Measurements from ENCODE around the gene MILR1.

DNA sequence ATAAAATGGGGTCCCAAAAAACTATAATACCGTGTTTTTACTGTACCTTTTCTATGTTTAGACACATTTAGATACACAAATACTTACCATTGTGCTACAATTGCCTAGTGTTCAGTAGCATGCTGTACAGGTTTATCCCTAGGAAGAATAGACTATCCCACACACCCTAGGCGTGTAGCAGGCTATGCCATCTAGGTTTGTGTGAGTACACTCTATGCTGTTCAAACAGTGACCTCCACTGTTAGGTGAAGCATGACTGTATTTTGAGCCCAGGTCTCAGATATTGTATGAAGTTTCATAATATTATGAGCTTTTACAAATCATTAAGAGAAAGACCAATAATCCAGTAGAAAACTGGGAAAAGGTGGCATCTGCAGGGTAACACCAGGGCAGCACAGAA is 23.6 kb downstream of the MILR1 start:
- TF ChIP-seq CEBPB (IDR thresholded peaks at IDR 0.05; ENCODE audit: low read depth), result no peak
- TF ChIP-seq, protein P1, sequence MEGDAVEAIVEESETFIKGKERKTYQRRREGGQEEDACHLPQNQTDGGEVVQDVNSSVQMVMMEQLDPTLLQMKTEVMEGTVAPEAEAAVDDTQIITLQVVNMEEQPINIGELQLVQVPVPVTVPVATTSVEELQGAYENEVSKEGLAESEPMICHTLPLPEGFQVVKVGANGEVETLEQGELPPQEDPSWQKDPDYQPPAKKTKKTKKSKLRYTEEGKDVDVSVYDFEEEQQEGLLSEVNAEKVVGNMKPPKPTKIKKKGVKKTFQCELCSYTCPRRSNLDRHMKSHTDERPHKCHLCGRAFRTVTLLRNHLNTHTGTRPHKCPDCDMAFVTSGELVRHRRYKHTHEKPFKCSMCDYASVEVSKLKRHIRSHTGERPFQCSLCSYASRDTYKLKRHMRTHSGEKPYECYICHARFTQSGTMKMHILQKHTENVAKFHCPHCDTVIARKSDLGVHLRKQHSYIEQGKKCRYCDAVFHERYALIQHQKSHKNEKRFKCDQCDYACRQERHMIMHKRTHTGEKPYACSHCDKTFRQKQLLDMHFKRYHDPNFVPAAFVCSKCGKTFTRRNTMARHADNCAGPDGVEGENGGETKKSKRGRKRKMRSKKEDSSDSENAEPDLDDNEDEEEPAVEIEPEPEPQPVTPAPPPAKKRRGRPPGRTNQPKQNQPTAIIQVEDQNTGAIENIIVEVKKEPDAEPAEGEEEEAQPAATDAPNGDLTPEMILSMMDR (IDR thresholded peaks at IDR 0.05 in 2 of 3, conservative IDR thresholded peaks at IDR 0.05 in 1 of 3; ENCODE audit: borderline replicate concordance in 1 of 3, insufficient read depth in 1 of 3, low read depth in 2 of 3, low read length in 2 of 3), result peak in 1 of 3 experiments; percentile 20; a peak in 1 of 6 replicates
- TF ChIP-seq TCF7L2 (IDR thresholded peaks at IDR 0.05; ENCODE audit: borderline replicate concordance, extremely low read depth, insufficient read depth, insufficient read length), result no peak
- no peak for TF ChIP-seq SP1 (IDR thresholded peaks at IDR 0.05; ENCODE audit: low read depth)
- TF ChIP-seq SRF (IDR thresholded peaks at IDR 0.05; ENCODE audit: low read depth), result no peak
- no peak for TF ChIP-seq CBX3 (IDR thresholded peaks at IDR 0.05; ENCODE audit: low read depth)
- no peak for TF ChIP-seq SIN3A (IDR thresholded peaks at IDR 0.05; ENCODE audit: low read depth)
- no peak for TF ChIP-seq JUND (IDR thresholded peaks at IDR 0.05)
- no peak for TF ChIP-seq POLR2A (IDR thresholded peaks at IDR 0.05; ENCODE audit: borderline replicate concordance, extremely low read depth, insufficient read depth, insufficient read length)
- TF ChIP-seq, protein P2, sequence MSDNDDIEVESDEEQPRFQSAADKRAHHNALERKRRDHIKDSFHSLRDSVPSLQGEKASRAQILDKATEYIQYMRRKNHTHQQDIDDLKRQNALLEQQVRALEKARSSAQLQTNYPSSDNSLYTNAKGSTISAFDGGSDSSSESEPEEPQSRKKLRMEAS (IDR thresholded peaks at IDR 0.05), result no peak
- TF ChIP-seq POLR2AphosphoS5 (IDR thresholded peaks at IDR 0.05; ENCODE audit: low read depth, low read length), result no peak
- no peak for TF ChIP-seq ZNF274 (IDR thresholded peaks at IDR 0.05; ENCODE audit: low read depth, low read length)

Data from HCT116 (cell line).